Measurements from ENCODE around the gene DNM2.

GRCh38 chr19:10848230-10848856, 130.5 kb downstream of the DNM2 start, which contains the start of gene C19orf38:
- no peak for TF ChIP-seq CTCF (IDR thresholded peaks at IDR 0.05)
- no peak for TF ChIP-seq REST (IDR thresholded peaks at IDR 0.05; ENCODE audit: insufficient read depth in 1 of 2, low read depth in 2 of 2, low read length in 1 of 2)
